WTC11 (cell line): Measurements from ENCODE around the gene SLC25A25. TPM values are rescaled to one million over a fixed set of nuclear protein-coding genes. Genes with fewer than 3 reads are reported as not detected.

Source experiments
- ATAC-seq: fragments of 200-7000 bp; cut with Tn5 transposase; 2 replicates; pipeline ENCODE4 v1.10.0; 2021; ENCODE audit warnings: mild to moderate bottlenecking, moderate library complexity
- CTCF ChIA-PET: fragments of 300-600 bp; sonication (Branson Sonifier 250); formaldehyde crosslinking; loops from one replicate; lab custom pipeline; 2021; ENCODE audit warnings: antibody characterized with exemption; lab: Charles Lee
- POLR2A ChIA-PET: fragments of 350-600 bp; sonication (Branson Sonifier 250); formaldehyde crosslinking; loops from one replicate; lab custom pipeline; 2021; ENCODE audit warnings: antibody characterized with exemption; lab: Charles Lee
- DNase-seq: peaks from one replicate; pipeline ENCODE4 v3.0.0; 2021; ENCODE audit warnings: low spot score
- H3K27ac Mint-ChIP-seq: 2 replicates; pipeline ENCODE4 v1.8.0; 2021; ENCODE audit warnings: mixed read lengths
- H3K27me3 Mint-ChIP-seq: 2 replicates; pipeline ENCODE4 v1.8.0; 2021; ENCODE audit warnings: low read depth, mild to moderate bottlenecking, moderate library complexity, mixed read lengths
- H3K36me3 Mint-ChIP-seq: 2 replicates; pipeline ENCODE4 v1.8.0; 2021; ENCODE audit warnings: mixed read lengths
- H3K4me1 Mint-ChIP-seq: 2 replicates; pipeline ENCODE4 v1.8.0; 2022; ENCODE audit warnings: mixed read lengths
- H3K4me3 Mint-ChIP-seq: 2 replicates; pipeline ENCODE4 v1.8.0; 2021; ENCODE audit warnings: mild to moderate bottlenecking, moderate library complexity, mixed read lengths
- H3K9me3 Mint-ChIP-seq: 2 replicates; pipeline ENCODE4 v1.8.0; 2021; ENCODE audit warnings: mixed read lengths
- CREB1 ChIP-seq: sonication (generic); formaldehyde crosslinking; IDR thresholded peaks from 2 replicates; pipeline ENCODE4 v1.8.0; 2023; ENCODE audit warnings: mild to moderate bottlenecking, missing genetic modification reagents
- FOXK1 ChIP-seq: sonication (generic); formaldehyde crosslinking; IDR thresholded peaks from 2 replicates; pipeline ENCODE4 v1.8.0; 2022; ENCODE audit warnings: mild to moderate bottlenecking, moderate library complexity, missing genetic modification reagents
- MYBL2 ChIP-seq: sonication (generic); formaldehyde crosslinking; IDR thresholded peaks from 2 replicates; pipeline ENCODE4 v1.8.1; 2023; ENCODE audit warnings: mild to moderate bottlenecking, moderate library complexity, missing genetic modification reagents
- NFYB ChIP-seq: sonication (generic); formaldehyde crosslinking; conservative IDR thresholded peaks from 2 replicates; pipeline ENCODE4 v1.8.0; 2022; ENCODE audit warnings: low read depth, missing genetic modification reagents
- NR2C2 ChIP-seq: sonication (generic); formaldehyde crosslinking; IDR thresholded peaks from 2 replicates; pipeline ENCODE4 v1.8.0; 2022; ENCODE audit warnings: mild to moderate bottlenecking, missing genetic modification reagents
- ZNF219 ChIP-seq: sonication (generic); formaldehyde crosslinking; IDR thresholded peaks from 2 replicates; pipeline ENCODE4 v1.8.0; 2023; ENCODE audit warnings: missing genetic modification reagents, mild to moderate bottlenecking, borderline replicate concordance
- ZNF232 ChIP-seq: sonication (generic); formaldehyde crosslinking; IDR thresholded peaks from 2 replicates; pipeline ENCODE4 v1.8.0; 2022; ENCODE audit warnings: mild to moderate bottlenecking, missing genetic modification reagents
- ZNF317 ChIP-seq: sonication (generic); formaldehyde crosslinking; IDR thresholded peaks from 2 replicates; pipeline ENCODE4 v1.8.1; 2023; ENCODE audit warnings: low read depth, mild to moderate bottlenecking, moderate library complexity, missing genetic modification reagents, borderline replicate concordance
- ZNF416 ChIP-seq: fragments of 250-450 bp; sonication (Bioruptor Pico); IDR thresholded peaks from 2 replicates; pipeline ENCODE4 v1.9.0; 2021; ENCODE audit warnings: mild to moderate bottlenecking, inconsistent platforms
- total RNA-seq: library from RNA; stranded (reverse); gene quantifications from 3 replicates; pipeline ENCODE4 v1.2.3, GENCODE V29; 2021
- TF ChIP-seq, protein P1 (sequence below): fragments of 250-450 bp; sonication (Bioruptor Pico); conservative IDR thresholded peaks from 2 replicates; pipeline ENCODE4 v1.9.0; 2021; ENCODE audit warnings: mild to moderate bottlenecking
- TF ChIP-seq, protein P2 (sequence below): sonication (generic); formaldehyde crosslinking; IDR thresholded peaks from 2 replicates; pipeline ENCODE4 v1.8.1; 2022; ENCODE audit warnings: mild to moderate bottlenecking, moderate library complexity, missing genetic modification reagents
- TF ChIP-seq, protein P3 (sequence below): sonication (generic); formaldehyde crosslinking; IDR thresholded peaks from 2 replicates; pipeline ENCODE4 v1.8.0; 2023; ENCODE audit warnings: missing genetic modification reagents
- TF ChIP-seq, protein P4 (sequence below): sonication (generic); formaldehyde crosslinking; IDR thresholded peaks from 2 replicates; pipeline ENCODE4 v1.8.0; 2022; ENCODE audit warnings: mild to moderate bottlenecking, missing genetic modification reagents
- TF ChIP-seq, protein P5 (sequence below): sonication (generic); formaldehyde crosslinking; IDR thresholded peaks from 2 replicates; pipeline ENCODE4 v1.8.1; 2023; ENCODE audit warnings: mild to moderate bottlenecking, missing genetic modification reagents, moderate library complexity

SLC25A25 gene
- total RNA-seq, 1 experiment from 2014 or later: 17.4 TPM

DNA sequence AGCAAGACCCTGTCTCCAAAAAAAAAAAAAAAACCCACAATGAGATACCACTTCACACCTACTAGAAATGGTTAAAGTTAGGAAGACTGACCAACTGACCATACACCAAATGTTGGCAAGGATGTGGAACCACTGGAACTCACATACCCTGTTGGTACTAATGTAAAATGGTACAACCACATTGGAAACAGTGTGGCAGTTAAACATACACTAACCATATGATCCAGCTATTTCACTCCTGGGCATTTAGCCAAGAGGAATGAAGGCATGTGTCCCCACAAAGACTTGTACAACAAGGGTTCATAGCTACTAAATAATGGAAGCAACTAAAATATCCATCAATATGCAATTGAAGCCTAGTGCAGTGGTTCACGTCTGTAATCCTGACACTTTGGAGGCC lies 22.2 kb upstream of the SLC25A25 start:
- no peak overlapping the region for H3K27ac Mint-ChIP-seq
- H3K4me1 Mint-ChIP-seq: peaks cover 6% of the 10 kb centered on the region
- POLR2A ChIA-PET: interaction anchor here (0.6 kb wide), 1 partner anchor 384 kb away, joined by 5 read pairs; no protein-coding TSS in a partner anchor
- ATAC-seq (no peak), DNase-seq (no peak)
- TF ChIP-seq ZNF416 (CRISPR knock-in tag) (no peak), CREB1 (CRISPR knock-in tag) (no peak), ZNF232 (CRISPR knock-in tag) (no peak), ZNF219 (CRISPR knock-in tag) (no peak), FOXK1 (CRISPR knock-in tag) (no peak), MYBL2 (no peak)
- TF ChIP-seq, protein P1, sequence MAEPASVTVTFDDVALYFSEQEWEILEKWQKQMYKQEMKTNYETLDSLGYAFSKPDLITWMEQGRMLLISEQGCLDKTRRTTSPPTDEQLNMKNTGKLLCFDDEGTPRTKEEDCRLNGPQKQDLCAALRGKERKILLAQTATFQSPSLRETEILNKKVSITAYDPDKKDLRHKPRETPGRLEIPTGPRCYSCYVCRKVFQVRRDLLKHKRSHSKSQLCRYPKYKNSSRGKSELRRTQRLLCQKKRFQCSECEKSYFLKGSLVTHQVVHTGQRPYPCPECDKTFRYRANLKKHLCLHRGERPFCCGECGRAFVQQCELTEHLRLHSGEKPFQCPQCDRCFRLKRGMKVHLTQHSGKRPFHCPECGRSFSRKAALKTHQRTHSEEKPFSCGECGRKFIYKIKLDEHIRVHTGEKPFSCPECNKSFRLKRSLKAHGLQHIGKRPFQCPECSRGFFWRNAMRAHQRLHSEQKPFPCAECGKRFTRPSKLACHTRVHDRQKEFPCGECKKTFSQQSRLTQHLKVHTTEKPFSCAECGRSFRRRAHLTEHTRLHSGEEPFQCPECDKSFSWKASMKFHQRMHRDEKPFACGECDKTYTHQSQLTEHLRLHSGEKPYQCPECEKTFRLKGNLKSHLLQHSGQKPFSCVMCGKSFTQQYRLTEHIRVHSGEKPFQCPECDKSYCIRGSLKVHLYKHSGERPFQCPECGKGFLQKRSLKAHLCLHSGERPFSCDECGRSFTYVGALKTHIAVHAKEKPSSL (CRISPR knock-in tag): no peak
- TF ChIP-seq, protein P2, sequence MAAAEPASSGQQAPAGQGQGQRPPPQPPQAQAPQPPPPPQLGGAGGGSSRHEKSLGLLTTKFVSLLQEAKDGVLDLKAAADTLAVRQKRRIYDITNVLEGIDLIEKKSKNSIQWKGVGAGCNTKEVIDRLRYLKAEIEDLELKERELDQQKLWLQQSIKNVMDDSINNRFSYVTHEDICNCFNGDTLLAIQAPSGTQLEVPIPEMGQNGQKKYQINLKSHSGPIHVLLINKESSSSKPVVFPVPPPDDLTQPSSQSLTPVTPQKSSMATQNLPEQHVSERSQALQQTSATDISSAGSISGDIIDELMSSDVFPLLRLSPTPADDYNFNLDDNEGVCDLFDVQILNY (CRISPR knock-in tag): no peak
- TF ChIP-seq, protein P3, sequence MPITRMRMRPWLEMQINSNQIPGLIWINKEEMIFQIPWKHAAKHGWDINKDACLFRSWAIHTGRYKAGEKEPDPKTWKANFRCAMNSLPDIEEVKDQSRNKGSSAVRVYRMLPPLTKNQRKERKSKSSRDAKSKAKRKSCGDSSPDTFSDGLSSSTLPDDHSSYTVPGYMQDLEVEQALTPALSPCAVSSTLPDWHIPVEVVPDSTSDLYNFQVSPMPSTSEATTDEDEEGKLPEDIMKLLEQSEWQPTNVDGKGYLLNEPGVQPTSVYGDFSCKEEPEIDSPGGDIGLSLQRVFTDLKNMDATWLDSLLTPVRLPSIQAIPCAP: no peak
- no peaks in the 10 kb centered on the region for H3K36me3 Mint-ChIP-seq
- CTCF ChIA-PET: interaction anchor here (0.7 to 5.4 kb wide), 5 partner anchors 11 to 103 kb away, joined by 3 to 27 read pairs (median 8); no protein-coding TSS in a partner anchor
- H3K27me3 Mint-ChIP-seq: peaks cover 2% of the 10 kb centered on the region; the same call in 1 of the 2 replicates
- peaks cover 3% of the 10 kb centered on the region; the same call in 1 of the 2 replicates for H3K9me3 Mint-ChIP-seq
- H3K4me3 Mint-ChIP-seq: no peak overlapping the region

DNA sequence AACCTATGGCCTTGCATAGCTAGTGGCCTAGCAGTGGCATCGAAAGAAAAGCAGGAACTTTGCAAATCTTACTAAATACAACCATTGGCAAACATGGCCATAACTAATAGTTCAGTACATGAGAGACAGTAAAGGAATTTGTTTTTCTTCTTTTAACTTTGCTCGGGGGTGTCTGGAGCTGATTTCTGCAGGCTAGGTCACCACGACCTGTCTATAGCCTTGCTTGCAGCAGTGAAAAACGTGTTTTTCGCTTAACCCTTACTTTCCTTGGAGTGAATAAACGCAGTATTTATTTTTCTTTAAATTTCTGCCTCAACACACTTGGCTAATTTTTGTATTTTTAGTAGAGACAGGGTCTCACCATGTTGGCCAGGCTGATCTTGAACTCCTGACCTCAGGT lies 20.8 kb upstream of the SLC25A25 start:
- no peak for TF ChIP-seq ZNF317 (CRISPR knock-in tag)
- Mint-ChIP-seq H3K4me3 (no peak overlapping the region), H3K9me3 (peaks cover 3% of the 10 kb centered on the region; the same call in 1 of the 2 replicates), H3K27ac (no peak overlapping the region), H3K27me3 (peaks cover under 1% of the 10 kb centered on the region; the same call in 1 of the 2 replicates), H3K36me3 (no peaks in the 10 kb centered on the region), H3K4me1 (peaks cover 6% of the 10 kb centered on the region)
- POLR2A ChIA-PET: no interaction called here
- no peak for ATAC-seq
- no peak for DNase-seq
- CTCF ChIA-PET: interaction anchor here (0.7 to 5.4 kb wide), 6 partner anchors 12 to 177 kb away, joined by 3 to 27 read pairs (median 6); no protein-coding TSS in a partner anchor

DNA sequence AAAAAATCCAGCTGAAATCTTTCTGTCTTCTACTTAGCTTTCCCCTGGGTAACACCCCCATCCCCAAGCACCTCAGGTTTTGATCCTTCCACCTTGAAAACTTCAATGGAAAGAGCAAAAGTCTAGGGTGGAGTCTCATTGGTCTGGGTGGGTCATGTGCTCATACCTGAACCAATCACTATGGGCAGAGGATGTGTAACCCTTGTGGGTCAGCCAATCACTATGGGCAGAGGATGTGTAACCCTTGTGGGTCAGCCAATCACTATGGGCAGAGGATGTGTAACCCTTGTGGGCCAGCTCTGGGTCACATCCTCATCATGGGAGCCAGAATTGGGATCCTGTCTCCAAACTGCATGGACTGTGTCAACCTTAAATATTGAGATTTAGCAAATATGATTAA lies 19.4 kb upstream of the SLC25A25 start:
- Mint-ChIP-seq H3K4me3 (no peak overlapping the region), H3K36me3 (no peaks in the 10 kb centered on the region), H3K9me3 (peaks cover 3% of the 10 kb centered on the region; the same call in 1 of the 2 replicates), H3K27ac (no peak overlapping the region), H3K27me3 (no peaks in the 10 kb centered on the region), H3K4me1 (peaks cover 4% of the 10 kb centered on the region)
- no peak for DNase-seq
- ChIA-PET POLR2A (no interaction called here), CTCF (interaction anchor here (1.0 kb wide), 1 partner anchor 13 kb away, joined by 3 read pairs; no protein-coding TSS in a partner anchor)
- TF ChIP-seq, protein P3: no peak
- peak; percentile 67 for TF ChIP-seq NFYB (CRISPR knock-in tag)
- no peak for TF ChIP-seq NR2C2 (CRISPR knock-in tag)
- TF ChIP-seq, protein P4, sequence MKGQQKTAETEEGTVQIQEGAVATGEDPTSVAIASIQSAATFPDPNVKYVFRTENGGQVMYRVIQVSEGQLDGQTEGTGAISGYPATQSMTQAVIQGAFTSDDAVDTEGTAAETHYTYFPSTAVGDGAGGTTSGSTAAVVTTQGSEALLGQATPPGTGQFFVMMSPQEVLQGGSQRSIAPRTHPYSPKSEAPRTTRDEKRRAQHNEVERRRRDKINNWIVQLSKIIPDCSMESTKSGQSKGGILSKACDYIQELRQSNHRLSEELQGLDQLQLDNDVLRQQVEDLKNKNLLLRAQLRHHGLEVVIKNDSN (CRISPR knock-in tag): peak; percentile 58; the same call in 1 of the 2 replicates
- TF ChIP-seq, protein P5, sequence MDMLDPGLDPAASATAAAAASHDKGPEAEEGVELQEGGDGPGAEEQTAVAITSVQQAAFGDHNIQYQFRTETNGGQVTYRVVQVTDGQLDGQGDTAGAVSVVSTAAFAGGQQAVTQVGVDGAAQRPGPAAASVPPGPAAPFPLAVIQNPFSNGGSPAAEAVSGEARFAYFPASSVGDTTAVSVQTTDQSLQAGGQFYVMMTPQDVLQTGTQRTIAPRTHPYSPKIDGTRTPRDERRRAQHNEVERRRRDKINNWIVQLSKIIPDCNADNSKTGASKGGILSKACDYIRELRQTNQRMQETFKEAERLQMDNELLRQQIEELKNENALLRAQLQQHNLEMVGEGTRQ (CRISPR knock-in tag): peak; percentile 77
- peak; percentile 53 for ATAC-seq
